ENCODE measurements around the gene CCL20.

The CCL20 gene

GRCh38 chr2:227802882-227803281 is 10.8 kb upstream of the CCL20 start:
- no peak for DNase-seq (ENCODE audit: low read depth)

GRCh38 chr2:227804975-227805374 is 8.7 kb upstream of the CCL20 start:
- DNase-seq (ENCODE audit: low read depth) = no peak

GRCh38 chr2:227805578-227805977 is 8.1 kb upstream of the CCL20 start:
- no peak for DNase-seq (ENCODE audit: low read depth)

GRCh38 chr2:227808936-227809335 is 4.7 kb upstream of the CCL20 start:
- DNase-seq (ENCODE audit: low read depth) = no peak

- no peak for DNase-seq (ENCODE audit: low read depth)
Measured at GRCh38 chr2:227812001-227812400, 1.6 kb upstream of the CCL20 start.

GRCh38 chr2:227813229-227813561 is 447 bp upstream of the CCL20 start:
- DNase-seq (ENCODE audit: low read depth) = no peak

- no peak for DNase-seq (ENCODE audit: low read depth)
Measured at GRCh38 chr2:227815066-227815465, 1.4 kb downstream of the CCL20 start.

GRCh38 chr2:227816507-227817294 is 3.1 kb downstream of the CCL20 start:
- peak; percentile 63 for DNase-seq (ENCODE audit: low read depth)

GRCh38 chr2:227817336-227817735 is 3.7 kb downstream of the CCL20 start:
- no peak for DNase-seq (ENCODE audit: low read depth)

GRCh38 chr2:227817850-227818674 is 4.4 kb downstream of the CCL20 start:
- peak; percentile 100 for DNase-seq (ENCODE audit: low read depth)

- no peak for DNase-seq (ENCODE audit: low read depth)
Measured at GRCh38 chr2:227818675-227819397, 5.2 kb downstream of the CCL20 start.

- DNase-seq (ENCODE audit: low read depth) = no peak
Measured at GRCh38 chr2:227819398-227819697, 5.7 kb downstream of the CCL20 start.

- no peak for DNase-seq (ENCODE audit: low read depth)
Measured at GRCh38 chr2:227821043-227821942, 7.7 kb downstream of the CCL20 start.

- DNase-seq (ENCODE audit: low read depth) = no peak
Measured at GRCh38 chr2:227822416-227823003, 8.9 kb downstream of the CCL20 start.

- DNase-seq (ENCODE audit: low read depth) = no peak
Measured at GRCh38 chr2:227823922-227824321, 10.3 kb downstream of the CCL20 start.

GRCh38 chr2:227824711-227825110 is 11.1 kb downstream of the CCL20 start:
- no peak for DNase-seq (ENCODE audit: low read depth)

GRCh38 chr2:227826019-227826521 is 12.4 kb downstream of the CCL20 start:
- DNase-seq (ENCODE audit: low read depth) = no peak

- no peak for DNase-seq (ENCODE audit: low read depth)
Measured at GRCh38 chr2:227826563-227826962, 12.9 kb downstream of the CCL20 start.

- no peak for DNase-seq (ENCODE audit: low read depth)
Measured at GRCh38 chr2:227827143-227827542, 13.5 kb downstream of the CCL20 start.

GRCh38 chr2:227828477-227828912 is 14.9 kb downstream of the CCL20 start:
- no peak for DNase-seq (ENCODE audit: low read depth)

- DNase-seq (ENCODE audit: low read depth) = no peak
Measured at GRCh38 chr2:227829337-227829736, 15.7 kb downstream of the CCL20 start.
